ENCODE results near the gene CEPT1. TPM values are rescaled to one million over a fixed set of nuclear protein-coding genes. Genes with fewer than 3 reads are reported as not detected.
"Not testable (repeated sequence)": the region's sequence is repeated elsewhere in the genome, so short reads cannot be mapped to it uniquely, and the experiment has no call there.

Gene CEPT1
- total RNA-seq, 4 donors from 2014 or later, result 32.2 to 53.8 (median 51.7) TPM

GRCh38 chr1:111214074-111214801 is 74.2 kb downstream of the CEPT1 start:
- Histone ChIP-seq H3K27ac (no peak overlapping the region), H3K4me3 (replicated peaks in 1 of 3) (no peak overlapping the region)
- TF ChIP-seq CTCF (IDR thresholded peaks at IDR 0.05), result no peak
- TF ChIP-seq POLR2A (IDR thresholded peaks at IDR 0.05), result no peak

GRCh38 chr1:111214884-111215283 is 74.9 kb downstream of the CEPT1 start:
- Histone ChIP-seq H3K4me1 (peaks cover 0 to 13% of the 10 kb centered on the region in 2 donors), H3K27ac (no peak overlapping the region), H3K36me3 (no peaks in the 10 kb centered on the region), H3K27me3 (no peaks in the 10 kb centered on the region), H3K4me3 (replicated peaks in 1 of 3) (no peak overlapping the region), H3K9me3 (no peaks in the 10 kb centered on the region)
- intact Hi-C loops (cut with DNase I), result no loop called here
- DNase-seq, result no peak
- TF ChIP-seq POLR2A (IDR thresholded peaks at IDR 0.05), result no peak
- no peak for TF ChIP-seq CTCF (IDR thresholded peaks at IDR 0.05)
- 88 to 93% methylated on average over 7 of the region's 7 CpGs for WGBS, 2 donors

More at GRCh38 chr1:111214074-111214801, 74.2 kb downstream of the CEPT1 start:
- 86 to 87% methylated on average over 6 of the region's 6 CpGs for WGBS, 2 donors
- intact Hi-C loops (cut with DNase I), result no loop called here
- H3K9me3 ChIP-seq, result no peaks in the 10 kb centered on the region
- H3K4me1 ChIP-seq, result peaks cover 0 to 7% of the 10 kb centered on the region in 2 donors
- DNase-seq, result no peak
- no peaks in the 10 kb centered on the region for H3K36me3 ChIP-seq
- no peaks in the 10 kb centered on the region for H3K27me3 ChIP-seq

DNA sequence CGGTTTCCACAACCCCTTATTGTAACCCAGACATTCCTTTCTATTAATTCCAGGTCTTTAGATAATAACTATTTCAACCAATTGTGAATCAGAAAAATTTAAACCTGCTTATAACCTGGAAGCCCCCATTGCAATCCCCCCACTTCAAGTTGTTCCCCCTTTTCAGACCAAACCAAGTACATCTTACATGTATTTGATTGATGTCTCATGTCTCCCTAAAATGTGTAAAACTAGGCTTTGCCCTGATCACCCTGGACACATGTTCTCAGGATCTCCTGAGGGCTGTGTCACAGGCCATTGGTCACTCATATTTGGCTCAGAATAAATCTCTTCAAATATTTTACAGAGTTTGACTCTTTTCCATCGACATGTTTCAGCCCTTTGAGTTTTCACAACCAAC is 75.3 kb downstream of the CEPT1 start:
- WGBS, 2 donors, result 85 to 86% methylated on average over 2 of the region's 2 CpGs
- H3K27ac ChIP-seq; H3K9me3 ChIP-seq; DNase-seq; H3K4me3 ChIP-seq (replicated peaks in 1 of 3); H3K36me3 ChIP-seq; H3K27me3 ChIP-seq; intact Hi-C loops (cut with DNase I): not testable (repeated sequence)
- H3K4me1 ChIP-seq, result peaks cover 0 to 14% of the 10 kb centered on the region in 2 donors

DNA sequence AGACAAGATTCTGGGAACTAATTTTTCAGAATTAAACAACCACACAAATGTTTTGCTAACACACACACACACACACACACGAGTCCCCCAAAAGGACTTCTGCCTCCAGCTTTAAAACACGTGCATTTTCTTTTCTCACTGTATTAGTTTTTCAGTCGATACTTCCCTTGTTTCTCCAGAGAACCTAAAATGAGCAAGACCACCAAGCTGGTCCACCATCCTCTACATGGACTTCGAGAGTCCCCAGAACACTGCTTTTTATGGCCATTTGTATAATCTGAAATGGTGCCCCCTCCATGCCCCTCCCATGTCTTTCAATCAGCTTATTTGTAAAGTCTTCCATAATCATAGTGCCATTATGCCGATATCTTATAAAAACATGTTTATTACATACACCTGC is 76.7 kb downstream of the CEPT1 start:
- H3K27me3 ChIP-seq, result no peaks in the 10 kb centered on the region
- H3K27ac ChIP-seq, result no peak overlapping the region
- intact Hi-C loops (cut with DNase I), result no loop called here
- TF ChIP-seq CTCF (IDR thresholded peaks at IDR 0.05), result no peak
- TF ChIP-seq POLR2A (IDR thresholded peaks at IDR 0.05), result no peak
- 83 to 85% methylated on average over 5 of the region's 5 CpGs for WGBS, 2 donors
- H3K4me3 ChIP-seq (replicated peaks in 1 of 3), result no peak overlapping the region
- H3K9me3 ChIP-seq, result no peaks in the 10 kb centered on the region
- DNase-seq, result no peak
- peaks cover 0 to 14% of the 10 kb centered on the region in 2 donors for H3K4me1 ChIP-seq
- no peaks in the 10 kb centered on the region for H3K36me3 ChIP-seq

- DNase-seq, result no peak
- Histone ChIP-seq H3K27me3 (no peaks in the 10 kb centered on the region), H3K9me3 (no peaks in the 10 kb centered on the region), H3K4me1 (peaks cover 4 to 14% of the 10 kb centered on the region in 2 donors), H3K36me3 (no peaks in the 10 kb centered on the region), H3K27ac (no peak overlapping the region), H3K4me3 (replicated peaks in 1 of 3) (no peak overlapping the region)
- TF ChIP-seq POLR2A (IDR thresholded peaks at IDR 0.05), result no peak
- TF ChIP-seq CTCF (IDR thresholded peaks at IDR 0.05), result no peak
- 76 to 77% methylated on average over 5 of the region's 5 CpGs for WGBS, 2 donors
- intact Hi-C loops (cut with DNase I), result no loop called here
Observed at GRCh38 chr1:111217183-111217910, 77.3 kb downstream of the CEPT1 start.

All from thyroid gland (tissue), 4 donors.